Heart left ventricle (tissue), 13 donors: ENCODE results near the gene APLP1.

ENCODE experiments used
- CTCF ChIP-seq, 12 donors: fragments of 200-600 bp; sonication (generic) in 4 of 12; IDR thresholded peaks; one replicate each; pipeline versions ENCODE4 v1.5.0 to v1.8.0; 2018 to 2022; ENCODE audit warnings: antibody characterized with exemption in 12 of 12, mild to moderate bottlenecking in 5 of 12
- POLR2A ChIP-seq, 2 donors: fragments of 450-650 bp; IDR thresholded peaks; one replicate each; pipeline ENCODE4 v1.6.1; 2017; ENCODE audit warnings: antibody characterized with exemption in 2 of 2, mild to moderate bottlenecking in 2 of 2, moderate library complexity in 2 of 2
- donor health status: ischemic (EF 13 %, LVEDD 7.1; RV severe dilation, severe dysfunction).
- donor health status: DM: no; HTN: yes; CAD: no.
- donor health status: DM: no; HTN: no; CAD: no.
- donor health status: ischemic (EF 25% LVEDD 6.9; RV normal size, moderate dysfunction).
- donor health status: ischemic (EF 25% LVEDD 5.7; RV mildly dilated, moderate dysfunction).
- donor health status: ischemic (EF 35%, LVEDD 5.7; RV mildly dilated, moderate dysfunction).
- donor health status: nonischemic (EF 11% LVEDD 7.7; RV severe dilation, severe dysfunction).
- donor health status: DM: yes; HTN: yes; CAD: no.
- donor health status: PGD.
- donor health status: ischemic (EF 29% LVEDD 5.4; RV normal size, mild dysfunction).
- donor health status: nonischemic (EF 23%, LVEDD 6.1; RV moderate dilation, normal function).

DNA sequence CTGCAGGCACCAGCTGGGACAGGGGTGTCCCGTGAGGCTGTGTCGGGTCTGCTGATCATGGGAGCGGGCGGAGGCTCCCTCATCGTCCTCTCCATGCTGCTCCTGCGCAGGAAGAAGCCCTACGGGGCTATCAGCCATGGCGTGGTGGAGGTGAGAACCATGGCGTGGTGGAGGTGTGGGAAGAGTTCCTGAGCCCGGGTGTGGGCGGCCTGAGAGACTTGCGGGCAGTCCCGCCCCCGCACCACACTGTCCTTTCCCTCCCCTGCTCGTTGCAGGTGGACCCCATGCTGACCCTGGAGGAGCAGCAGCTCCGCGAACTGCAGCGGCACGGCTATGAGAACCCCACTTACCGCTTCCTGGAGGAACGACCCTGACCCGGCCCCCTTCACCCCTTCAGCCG is 10.7 kb downstream of the APLP1 start:
- TF ChIP-seq CTCF (IDR thresholded peaks at IDR 0.05), result no peak
- TF ChIP-seq POLR2A (IDR thresholded peaks at IDR 0.05), result no peak
